Measurements from ENCODE around the gene RAP1A.

RAP1A gene

GRCh38 chr1:111719674-111720132 is 100.1 kb downstream of the RAP1A start:
- no peak for DNase-seq (ENCODE audit: low spot score)

GRCh38 chr1:111720274-111720976 is 100.8 kb downstream of the RAP1A start:
- no peak for DNase-seq (ENCODE audit: low spot score)

GRCh38 chr1:111720977-111721786 is 101.6 kb downstream of the RAP1A start:
- no peak for DNase-seq (ENCODE audit: low spot score)

- no peak for DNase-seq (ENCODE audit: low spot score)
These were observed 103.7 kb downstream of the RAP1A start for GRCh38 chr1:111723091-111723806.

- DNase-seq (ENCODE audit: low spot score): no peak
These were observed 104.3 kb downstream of the RAP1A start for GRCh38 chr1:111723871-111724270.

- peak; percentile 27 for DNase-seq (ENCODE audit: low spot score)
These were observed 105.6 kb downstream of the RAP1A start for GRCh38 chr1:111725192-111725591.

- DNase-seq (ENCODE audit: low spot score): no peak
These were observed 107.5 kb downstream of the RAP1A start for GRCh38 chr1:111727056-111727455.

GRCh38 chr1:111729271-111729921 is 109.8 kb downstream of the RAP1A start:
- DNase-seq (ENCODE audit: low spot score): peak; percentile 25

- DNase-seq (ENCODE audit: low spot score): no peak
These were observed 110.5 kb downstream of the RAP1A start for GRCh38 chr1:111729946-111730681.

GRCh38 chr1:111730706-111731105 is 111.1 kb downstream of the RAP1A start:
- no peak for DNase-seq (ENCODE audit: low spot score)

- no peak for DNase-seq (ENCODE audit: low spot score)
These were observed 112.4 kb downstream of the RAP1A start for GRCh38 chr1:111731956-111732355.

- no peak for DNase-seq (ENCODE audit: low spot score)
These were observed 113.1 kb downstream of the RAP1A start for GRCh38 chr1:111732718-111733117.

GRCh38 chr1:111733183-111733991 is 113.8 kb downstream of the RAP1A start:
- DNase-seq (ENCODE audit: low spot score): peak; percentile 37

GRCh38 chr1:111733992-111734341 is 114.4 kb downstream of the RAP1A start:
- DNase-seq (ENCODE audit: low spot score): no peak

GRCh38 chr1:111734426-111734825 is 114.8 kb downstream of the RAP1A start:
- no peak for DNase-seq (ENCODE audit: low spot score)

- no peak for DNase-seq (ENCODE audit: low spot score)
These were observed 115.3 kb downstream of the RAP1A start for GRCh38 chr1:111734856-111735255.

- no peak for DNase-seq (ENCODE audit: low spot score)
These were observed 115.7 kb downstream of the RAP1A start for GRCh38 chr1:111735321-111735720.

- DNase-seq (ENCODE audit: low spot score): no peak
These were observed 116.4 kb downstream of the RAP1A start for GRCh38 chr1:111735858-111736544.

- peak; percentile 91 for DNase-seq (ENCODE audit: low spot score)
These were observed 117.1 kb downstream of the RAP1A start for GRCh38 chr1:111736548-111737215.
